Smooth muscle cell (in vitro differentiated cells): ENCODE measurements around the gene EGFR. TPM values are rescaled to one million over a fixed set of nuclear protein-coding genes. Genes with fewer than 3 reads are reported as not detected.

Experiments
- DNase-seq: peaks from one replicate; lab custom pipeline; 2025; ENCODE audit not compliant: unreplicated experiment; lab: John Stamatoyannopoulos, UW
- H2AFZ ChIP-seq: fragments of 200-600 bp; sonication (generic); 2 replicates; pipeline ENCODE4 v1.6.0; 2016; ENCODE audit warnings: antibody characterized with exemption, low read depth, mild to moderate bottlenecking
- H3F3A ChIP-seq: fragments of 200-600 bp; sonication (generic); 2 replicates; pipeline ENCODE4 v1.6.0; 2017; ENCODE audit warnings: antibody characterized with exemption, low read depth
- H3K27ac ChIP-seq: fragments of 200-600 bp; sonication (generic); 2 replicates; pipeline ENCODE4 v1.5.1; 2016; ENCODE audit warnings: low read depth, mild to moderate bottlenecking
- H3K27me3 ChIP-seq: fragments of 200-600 bp; sonication (generic); 2 replicates; pipeline ENCODE4 v1.6.1; 2016; ENCODE audit warnings: low read depth, mild to moderate bottlenecking
- H3K36me3 ChIP-seq: fragments of 200-600 bp; sonication (generic); 2 replicates; pipeline ENCODE4 v1.5.1; 2016; ENCODE audit warnings: low read depth
- H3K4me1 ChIP-seq: fragments of 200-600 bp; sonication (generic); 2 replicates; pipeline ENCODE4 v1.5.1; 2016; ENCODE audit warnings: low read depth
- H3K4me2 ChIP-seq: fragments of 200-600 bp; sonication (generic); 2 replicates; pipeline ENCODE4 v1.6.0; 2016; ENCODE audit warnings: mild to moderate bottlenecking
- H3K4me3 ChIP-seq: fragments of 200-600 bp; sonication (generic); 2 replicates; pipeline ENCODE4 v1.5.1; 2016; ENCODE audit warnings: mild to moderate bottlenecking
- H3K79me2 ChIP-seq: fragments of 200-600 bp; sonication (generic); 2 replicates; pipeline ENCODE4 v1.6.0; 2016; ENCODE audit warnings: low read depth, mild to moderate bottlenecking
- H3K9ac ChIP-seq: fragments of 200-600 bp; sonication (generic); 2 replicates; pipeline ENCODE4 v1.6.0; 2016; ENCODE audit warnings: low read depth
- H3K9me3 ChIP-seq: fragments of 200-600 bp; sonication (generic); replicated peaks from 2 replicates; pipeline ENCODE4 v1.5.1; 2016; ENCODE audit warnings: low read depth
- H4K20me1 ChIP-seq: fragments of 200-600 bp; sonication (generic); 2 replicates; pipeline ENCODE4 v1.6.0; 2016; ENCODE audit warnings: low read depth
- WGBS: methylation state at CpG from one replicate; pipeline ENCODE4 v1.1.7; 2016; ENCODE audit warnings: low lambda C conversion rate; 5-methylcytosine and 5-hydroxymethylcytosine counted together
- polyA plus RNA-seq: library from polyadenylated mRNA; unstranded; fragments of >200 nt; fragmentation: Nextera tagmentation; extraction: Ambion mirVana; gene quantifications from 2 replicates; pipeline ENCODE4 v1.2.1, GENCODE V29; 2016
- total RNA-seq: library from RNA; depleted of rRNA; stranded (reverse); fragments of >200 nt; gene quantifications from 2 replicates; pipeline ENCODE4 v1.2.3, GENCODE V29; 2014
- TF ChIP-seq, protein P1 (sequence below): fragments of 200-600 bp; sonication (generic); IDR thresholded peaks from 2 replicates; pipeline ENCODE4 v1.5.1; 2017; ENCODE audit warnings: borderline replicate concordance, mild to moderate bottlenecking, antibody characterized with exemption; ENCODE audit not compliant: insufficient read depth, poor library complexity, severe bottlenecking

Gene EGFR
- total and polyA plus RNA-seq, 2 experiments from 2014 or later, result 9.0 to 31.1 TPM

DNA sequence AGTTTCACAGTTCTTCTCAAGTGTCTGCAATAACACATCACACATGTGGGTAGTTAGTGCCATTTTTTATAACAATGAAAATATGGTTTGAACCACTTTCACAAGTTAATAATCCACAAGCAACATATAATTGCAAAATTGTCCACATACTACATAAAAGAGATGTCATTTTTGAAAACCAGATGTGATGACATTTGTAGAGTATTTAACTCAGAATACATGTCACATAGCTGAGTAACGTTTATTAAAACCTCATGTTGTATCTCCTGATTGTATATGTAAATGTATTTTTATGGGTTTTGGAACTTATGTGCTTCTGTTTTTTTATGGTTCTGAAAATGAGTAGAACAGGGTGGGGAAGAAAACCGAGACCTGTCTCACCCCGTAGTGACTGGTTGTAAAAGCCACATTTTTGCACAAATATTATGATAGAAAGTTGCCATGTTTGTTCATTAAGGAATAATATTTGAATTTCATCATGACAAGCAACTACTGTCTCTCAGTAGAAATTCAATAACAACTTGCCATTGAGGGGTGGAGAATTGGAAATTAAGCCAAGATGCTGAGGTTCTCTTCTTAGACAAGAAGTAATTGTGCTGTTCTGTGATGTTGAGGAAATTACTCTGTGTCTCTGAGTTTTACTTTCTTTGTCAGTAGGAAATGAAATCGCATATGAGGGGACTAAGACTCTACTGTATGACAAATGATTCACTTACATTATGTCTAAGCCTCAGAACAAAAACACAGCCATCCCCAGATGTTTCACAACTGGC lies 29.2 kb upstream of the EGFR start:
- H3K9me3 ChIP-seq, result no peaks in the 10 kb centered on the region
- TF ChIP-seq, protein P1, sequence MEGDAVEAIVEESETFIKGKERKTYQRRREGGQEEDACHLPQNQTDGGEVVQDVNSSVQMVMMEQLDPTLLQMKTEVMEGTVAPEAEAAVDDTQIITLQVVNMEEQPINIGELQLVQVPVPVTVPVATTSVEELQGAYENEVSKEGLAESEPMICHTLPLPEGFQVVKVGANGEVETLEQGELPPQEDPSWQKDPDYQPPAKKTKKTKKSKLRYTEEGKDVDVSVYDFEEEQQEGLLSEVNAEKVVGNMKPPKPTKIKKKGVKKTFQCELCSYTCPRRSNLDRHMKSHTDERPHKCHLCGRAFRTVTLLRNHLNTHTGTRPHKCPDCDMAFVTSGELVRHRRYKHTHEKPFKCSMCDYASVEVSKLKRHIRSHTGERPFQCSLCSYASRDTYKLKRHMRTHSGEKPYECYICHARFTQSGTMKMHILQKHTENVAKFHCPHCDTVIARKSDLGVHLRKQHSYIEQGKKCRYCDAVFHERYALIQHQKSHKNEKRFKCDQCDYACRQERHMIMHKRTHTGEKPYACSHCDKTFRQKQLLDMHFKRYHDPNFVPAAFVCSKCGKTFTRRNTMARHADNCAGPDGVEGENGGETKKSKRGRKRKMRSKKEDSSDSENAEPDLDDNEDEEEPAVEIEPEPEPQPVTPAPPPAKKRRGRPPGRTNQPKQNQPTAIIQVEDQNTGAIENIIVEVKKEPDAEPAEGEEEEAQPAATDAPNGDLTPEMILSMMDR, result no peak
- H3K4me3 ChIP-seq, result no peak overlapping the region
- no peaks in the 10 kb centered on the region for H4K20me1 ChIP-seq
- no peaks in the 10 kb centered on the region for H3K27me3 ChIP-seq
- H3F3A ChIP-seq, result no peaks in the 10 kb centered on the region
- H3K27ac ChIP-seq, result no peak overlapping the region
- H3K79me2 ChIP-seq, result no peaks in the 10 kb centered on the region
- 84% methylated on average over 4 of the region's 4 CpGs for WGBS
- no peaks in the 10 kb centered on the region for H3K4me1 ChIP-seq
- H3K4me2 ChIP-seq, result no peak overlapping the region
- H3K9ac ChIP-seq, result no peak overlapping the region
- no peaks in the 10 kb centered on the region for H3K36me3 ChIP-seq
- H2AFZ ChIP-seq, result no peak overlapping the region
- DNase-seq, result no peak

DNA sequence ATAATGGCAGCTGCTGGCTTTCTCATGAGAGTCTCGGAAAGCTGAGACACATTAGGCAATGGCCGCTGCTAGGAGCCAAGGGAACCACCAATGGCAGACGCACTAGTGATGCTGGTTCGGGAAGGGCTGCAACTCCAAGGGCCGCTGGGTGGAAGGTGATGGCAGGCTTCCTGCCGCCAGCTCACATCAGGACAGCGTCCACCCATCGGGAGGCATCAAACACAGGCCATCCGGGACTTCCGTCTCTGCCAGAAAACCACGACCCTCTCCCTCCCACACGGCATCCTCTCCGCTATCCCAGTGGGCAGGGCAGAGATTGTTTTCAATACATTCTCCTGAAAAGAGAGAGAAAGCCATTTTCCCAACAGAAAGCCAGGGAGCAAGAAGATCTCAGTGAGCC lies 27.5 kb upstream of the EGFR start:
- Histone ChIP-seq H3K27ac (no peak overlapping the region), H3K36me3 (no peaks in the 10 kb centered on the region), H3K27me3 (no peaks in the 10 kb centered on the region), H2AFZ (no peak overlapping the region), H3K4me1 (no peaks in the 10 kb centered on the region), H3K79me2 (no peaks in the 10 kb centered on the region), H3K4me2 (no peak overlapping the region), H3K9ac (no peak overlapping the region), H4K20me1 (no peaks in the 10 kb centered on the region), H3K9me3 (no peaks in the 10 kb centered on the region), H3K4me3 (no peak overlapping the region), H3F3A (no peaks in the 10 kb centered on the region)
- WGBS, result 96% methylated on average over 13 of the region's 13 CpGs
- TF ChIP-seq, protein P1, result no peak
- DNase-seq, result no peak

DNA sequence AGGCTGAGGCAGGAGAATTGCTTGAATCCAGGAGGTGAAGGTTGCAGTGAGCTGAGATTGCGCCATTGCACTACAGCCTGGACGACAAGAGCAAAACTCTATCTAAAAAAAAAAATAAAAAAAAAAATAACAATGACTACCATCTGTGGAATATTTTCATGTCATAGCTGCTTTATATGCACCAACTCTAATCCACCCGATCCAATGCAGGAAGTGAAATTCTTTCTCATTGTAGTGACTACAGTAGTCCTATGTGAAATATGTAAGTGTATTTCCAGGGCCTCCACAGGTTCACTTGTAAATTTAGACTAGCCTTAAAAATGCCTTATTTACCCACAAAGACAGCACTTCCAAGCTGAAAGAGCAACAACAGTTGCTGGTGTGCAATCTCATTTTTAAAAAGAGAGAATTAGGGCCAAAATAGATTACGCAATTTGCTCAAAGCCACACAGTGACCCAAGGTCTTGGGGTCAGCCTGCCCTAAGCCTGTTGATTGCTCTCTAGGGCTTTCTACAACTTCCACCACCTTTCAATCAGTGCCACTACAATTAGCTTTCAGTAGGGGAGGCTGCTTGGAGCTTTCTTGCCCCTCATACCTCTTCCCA lies 25.8 kb upstream of the EGFR start:
- no peak overlapping the region for H3K4me2 ChIP-seq
- no peak overlapping the region for H3K9ac ChIP-seq
- no peaks in the 10 kb centered on the region for H3K9me3 ChIP-seq
- H3K27ac ChIP-seq, result no peak overlapping the region
- no peak overlapping the region for H2AFZ ChIP-seq
- no peaks in the 10 kb centered on the region for H3K4me1 ChIP-seq
- H3K36me3 ChIP-seq, result no peaks in the 10 kb centered on the region
- no peaks in the 10 kb centered on the region for H3F3A ChIP-seq
- no peaks in the 10 kb centered on the region for H4K20me1 ChIP-seq
- WGBS, result 96% methylated on average over 4 of the region's 4 CpGs
- no peaks in the 10 kb centered on the region for H3K27me3 ChIP-seq
- TF ChIP-seq, protein P1, result no peak
- DNase-seq, result no peak
- H3K4me3 ChIP-seq, result no peak overlapping the region
- no peaks in the 10 kb centered on the region for H3K79me2 ChIP-seq
